Measurements from ENCODE around the gene IGSF10.
"Not testable (repeated sequence)": the region's sequence is repeated elsewhere in the genome, so short reads cannot be mapped to it uniquely, and the experiment has no call there.

The IGSF10 gene

GRCh38 chr3:151460774-151461450 lies at the start of gene IGSF10:
TSS of gene IGSF10 (minus strand) at chr3:151461061. CDS start at chr3:151458709, 2,352 bp downstream.
- DNase-seq: no peak

- DNase-seq: not testable (repeated sequence)
Observed at GRCh38 chr3:151509468-151510135, 48.7 kb upstream of the IGSF10 start.

- DNase-seq: no peak
Observed at GRCh38 chr3:151504606-151505005, 43.7 kb upstream of the IGSF10 start.

GRCh38 chr3:151503074-151503473 lies 42.2 kb upstream of the IGSF10 start:
- DNase-seq: no peak

GRCh38 chr3:151501923-151502632 lies 41.2 kb upstream of the IGSF10 start:
- DNase-seq: no peak

GRCh38 chr3:151501171-151501922 lies 40.5 kb upstream of the IGSF10 start:
- DNase-seq: no peak

GRCh38 chr3:151499168-151499567 lies 38.3 kb upstream of the IGSF10 start:
- DNase-seq: no peak

GRCh38 chr3:151491525-151491924 lies 30.7 kb upstream of the IGSF10 start:
- peak; percentile 0 for DNase-seq

- not testable (repeated sequence) for DNase-seq
Observed at GRCh38 chr3:151487833-151488232, 27.0 kb upstream of the IGSF10 start.

GRCh38 chr3:151483961-151484520 lies 23.2 kb upstream of the IGSF10 start:
- no peak for DNase-seq

GRCh38 chr3:151483488-151483887 lies 22.6 kb upstream of the IGSF10 start:
- DNase-seq: no peak

- DNase-seq: no peak
Observed at GRCh38 chr3:151480492-151480891, 19.6 kb upstream of the IGSF10 start.

GRCh38 chr3:151479452-151479851 lies 18.6 kb upstream of the IGSF10 start:
- no peak for DNase-seq

GRCh38 chr3:151478335-151478697 lies 17.5 kb upstream of the IGSF10 start:
- no peak for DNase-seq

GRCh38 chr3:151477591-151478334 lies 16.9 kb upstream of the IGSF10 start:
- no peak for DNase-seq

GRCh38 chr3:151476344-151477018 lies 15.6 kb upstream of the IGSF10 start:
- DNase-seq: no peak

- DNase-seq: peak; percentile 65
Observed at GRCh38 chr3:151468284-151468917, 7.5 kb upstream of the IGSF10 start.

- DNase-seq: no peak
Observed at GRCh38 chr3:151467069-151467468, 6.2 kb upstream of the IGSF10 start.

- DNase-seq: no peak
Observed at GRCh38 chr3:151462991-151463390, 2.1 kb upstream of the IGSF10 start.

- DNase-seq: no peak
Observed at GRCh38 chr3:151462278-151462780, 1.5 kb upstream of the IGSF10 start.

- DNase-seq: no peak
Observed at GRCh38 chr3:151460228-151460627, 633 bp downstream of the IGSF10 start.
